SJCRH30 (cell line): ENCODE results near the gene SURF1. TPM values are rescaled to one million over a fixed set of nuclear protein-coding genes. Genes with fewer than 3 reads are reported as not detected.
"Not testable (repeated sequence)": the region's sequence is repeated elsewhere in the genome, so short reads cannot be mapped to it uniquely, and the experiment has no call there.

ENCODE experiments used
- DNase-seq, 2 experiments: peaks; one replicate each; pipeline ENCODE4 v3.0.0-alpha.2; 2015 to 2020
- H3K27ac ChIP-seq: fragments of 250-450 bp; sonication (Bioruptor Pico); 2 replicates; pipeline ENCODE4 v1.5.1; 2020; ENCODE audit warnings: mild to moderate bottlenecking, moderate library complexity
- H3K27me3 ChIP-seq: fragments of 250-450 bp; sonication (Bioruptor Pico); 2 replicates; pipeline ENCODE4 v1.5.1; 2020; ENCODE audit warnings: mild to moderate bottlenecking, moderate library complexity
- H3K36me3 ChIP-seq: fragments of 250-450 bp; sonication (Bioruptor Pico); 2 replicates; pipeline ENCODE4 v1.5.1; 2020; ENCODE audit warnings: mild to moderate bottlenecking, moderate library complexity
- H3K4me1 ChIP-seq: fragments of 250-450 bp; sonication (Bioruptor Pico); 2 replicates; pipeline ENCODE4 v1.5.1; 2020; ENCODE audit warnings: mild to moderate bottlenecking, moderate library complexity
- H3K4me3 ChIP-seq: fragments of 250-450 bp; sonication (Bioruptor Pico); 2 replicates; pipeline ENCODE4 v1.5.1; 2020; ENCODE audit warnings: mild to moderate bottlenecking, moderate library complexity
- H3K9me3 ChIP-seq: fragments of 250-450 bp; sonication (Bioruptor Pico); replicated peaks from 2 replicates; pipeline ENCODE4 v1.5.1; 2020; ENCODE audit warnings: mild to moderate bottlenecking, moderate library complexity
- total RNA-seq: library from RNA; depleted of rRNA; stranded (reverse); fragments of >200 nt; shearing (Covaris generic); gene quantifications from 2 replicates; pipeline ENCODE4 v1.2.3, GENCODE V29; 2014

SURF1 gene
- total RNA-seq, 1 experiment from 2014 or later, result 19.3 TPM

DNA sequence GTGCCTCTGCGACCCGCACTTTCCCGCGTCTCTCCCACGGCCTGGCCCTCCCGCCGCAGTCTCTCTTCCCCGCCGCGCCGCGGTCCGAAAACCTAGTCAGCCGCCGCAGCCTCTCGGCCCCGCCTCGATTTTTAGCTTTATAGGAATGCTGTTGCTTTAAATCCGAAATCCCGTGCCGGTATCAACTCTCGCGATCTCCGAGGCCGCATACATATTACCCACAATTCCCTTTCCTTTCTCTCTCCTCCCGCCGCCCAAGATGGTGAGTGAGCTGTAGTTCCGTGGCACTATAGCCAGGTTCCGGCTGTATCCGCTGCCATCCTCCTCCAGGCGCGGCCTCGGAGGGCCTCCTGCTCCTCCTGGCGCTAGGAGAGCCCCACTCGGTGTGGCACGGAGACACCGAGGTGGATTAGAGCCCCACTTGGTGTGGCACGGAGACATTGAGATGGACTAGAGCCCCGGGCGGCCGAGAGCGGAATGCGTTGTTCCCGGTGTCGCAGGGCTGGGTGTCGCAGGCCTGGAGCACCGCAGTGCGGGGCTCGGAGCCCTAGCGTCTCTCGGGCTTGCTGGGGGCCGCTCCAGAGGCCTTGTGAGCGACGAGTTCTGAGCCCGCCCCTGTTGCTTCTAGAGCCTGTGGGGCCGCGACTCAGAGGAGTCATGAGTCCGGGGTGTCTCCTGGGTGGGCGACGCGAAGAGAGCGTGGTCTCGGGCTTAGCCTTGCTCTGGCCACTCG is 8.1 kb downstream of the SURF1 start, which contains the start of the genes MED22 and RPL7A:
TSS of gene MED22 (minus strand) at position 147 of the 733 bp plus-strand sequence. CDS start 1,469 bp downstream, outside the sequence.
TSS of gene RPL7A (plus strand) at position 234 of the 733 bp plus-strand sequence. CDS start at position 260, 26 bp downstream.
- no peaks in the 10 kb centered on the region for H3K27me3 ChIP-seq
- peaks cover 73% of the 10 kb centered on the region for H3K36me3 ChIP-seq
- peak; percentile 97 to 99 for DNase-seq
- peak within 1 kb of the TSS; percentile 100 for H3K4me3 ChIP-seq
- H3K27ac ChIP-seq, result peak within 1 kb of the TSS; percentile 97
- H3K4me1 ChIP-seq, result peaks cover 9% of the 10 kb centered on the region; the same call in 1 of the 2 replicates
- H3K9me3 ChIP-seq, result no peaks in the 10 kb centered on the region

- H3K9me3 ChIP-seq, result no peaks in the 10 kb centered on the region
- peak overlapping the region; percentile 100 for H3K4me3 ChIP-seq
- H3K4me1 ChIP-seq, result peaks cover 13% of the 10 kb centered on the region
- no peaks in the 10 kb centered on the region for H3K27me3 ChIP-seq
- peak; percentile 54 to 64 for DNase-seq
- H3K36me3 ChIP-seq, result peaks cover 71% of the 10 kb centered on the region
- H3K27ac ChIP-seq, result peak overlapping the region; percentile 97
These were observed 8.7 kb downstream of the SURF1 start for GRCh38 chr9:133347515-133347984.

DNA sequence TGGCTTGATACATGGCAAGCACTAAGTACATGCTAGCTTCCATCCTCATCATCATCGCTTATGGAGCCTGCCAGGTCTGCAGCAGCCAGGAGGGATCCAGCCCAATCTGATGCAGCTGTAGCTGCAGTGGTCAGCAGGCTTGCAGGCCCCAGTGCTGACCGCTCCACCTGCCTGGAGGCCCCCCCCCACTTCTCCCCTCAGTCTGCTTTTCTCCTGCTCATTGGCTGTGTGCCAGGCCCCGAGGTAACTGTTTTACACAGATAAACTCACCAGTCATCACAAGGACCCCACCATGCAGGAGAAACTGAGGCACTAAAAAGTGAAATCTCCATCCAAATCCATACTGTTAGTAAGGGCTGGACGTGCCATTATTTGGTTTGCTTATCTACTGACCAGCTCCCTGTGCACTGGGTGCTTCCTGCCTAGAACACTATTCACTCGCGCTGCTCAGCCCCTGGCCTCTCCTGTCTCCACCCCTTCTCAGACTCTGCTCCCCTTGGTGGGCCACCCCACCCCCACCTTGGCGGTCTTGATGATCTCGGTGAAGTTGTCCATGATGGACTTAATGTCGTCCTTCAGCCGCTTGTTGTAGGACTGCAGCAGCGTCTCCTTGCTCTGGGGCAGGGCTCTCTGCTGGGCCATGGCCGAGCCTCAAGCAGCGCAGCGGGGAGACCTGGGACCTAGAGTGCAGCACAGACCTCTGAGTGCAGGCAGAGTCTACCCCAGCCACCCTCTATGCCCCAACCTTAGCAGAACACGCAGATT is 10.1 kb downstream of the SURF1 start:
- no peaks in the 10 kb centered on the region for H3K9me3 ChIP-seq
- no peaks in the 10 kb centered on the region for H3K27me3 ChIP-seq
- H3K4me1 ChIP-seq, result peaks cover 20% of the 10 kb centered on the region
- H3K4me3 ChIP-seq, result peak overlapping the region; percentile 100
- H3K36me3 ChIP-seq, result peaks cover 65% of the 10 kb centered on the region
- DNase-seq, result no peak
- H3K27ac ChIP-seq, result no peak overlapping the region

DNA sequence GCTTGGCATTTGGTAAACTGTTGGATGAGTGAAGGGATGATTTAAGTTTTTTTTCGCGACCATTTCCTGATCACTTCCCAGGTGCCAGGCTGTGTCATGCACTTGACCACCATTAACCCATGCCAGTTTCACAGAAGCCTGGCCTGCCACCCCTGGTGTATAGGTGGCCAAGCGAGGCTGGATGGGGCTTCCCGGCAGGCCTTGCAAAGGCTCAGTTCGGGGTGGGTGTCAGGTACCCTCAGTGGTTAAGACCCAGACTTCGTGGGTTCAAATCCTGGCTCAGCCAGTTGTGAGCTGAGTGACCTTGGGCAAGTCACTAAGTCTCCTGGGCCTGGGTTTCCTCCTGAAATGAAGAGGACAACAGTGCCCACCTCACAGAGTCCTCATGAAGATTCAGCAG is 10.7 kb downstream of the SURF1 start:
- H3K9me3 ChIP-seq, result no peaks in the 10 kb centered on the region
- H3K4me3 ChIP-seq, result no peak overlapping the region
- no peak overlapping the region for H3K27ac ChIP-seq
- no peaks in the 10 kb centered on the region for H3K27me3 ChIP-seq
- no peak for DNase-seq
- peaks cover 63% of the 10 kb centered on the region for H3K36me3 ChIP-seq
- H3K4me1 ChIP-seq, result peaks cover 20% of the 10 kb centered on the region

- no peak overlapping the region for H3K4me3 ChIP-seq
- no peak overlapping the region for H3K27ac ChIP-seq
- no peak for DNase-seq
- H3K9me3 ChIP-seq, result no peaks in the 10 kb centered on the region
- peaks cover 20% of the 10 kb centered on the region for H3K4me1 ChIP-seq
- H3K27me3 ChIP-seq, result no peaks in the 10 kb centered on the region
- H3K36me3 ChIP-seq, result peaks cover 61% of the 10 kb centered on the region
These were observed 11.3 kb downstream of the SURF1 start for GRCh38 chr9:133344979-133345378.

DNA sequence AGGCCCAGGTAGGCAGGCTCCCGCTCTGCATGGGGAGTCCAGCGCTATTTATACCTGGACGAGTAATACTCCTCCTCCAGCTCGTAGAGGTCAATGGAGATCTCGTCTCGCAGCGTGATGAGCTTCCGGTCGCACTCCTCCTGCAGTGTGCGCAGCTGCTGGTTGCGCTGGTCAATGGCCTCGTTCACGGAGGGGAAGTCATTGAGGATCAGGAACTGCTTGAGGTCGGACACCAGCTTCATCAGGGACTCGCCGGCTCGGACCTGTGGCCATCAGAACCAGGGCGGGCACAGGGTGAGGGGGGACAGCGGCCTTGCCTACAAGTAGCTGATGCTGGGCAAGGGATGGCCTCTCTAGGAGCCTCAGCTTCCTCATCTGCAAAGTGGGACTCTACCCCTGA is 12.2 kb downstream of the SURF1 start:
- no peak overlapping the region for H3K4me3 ChIP-seq
- H3K27ac ChIP-seq, result no peak overlapping the region
- peaks cover 14% of the 10 kb centered on the region for H3K4me1 ChIP-seq
- peaks cover 57% of the 10 kb centered on the region for H3K36me3 ChIP-seq
- DNase-seq, result no peak
- H3K27me3 ChIP-seq, result no peaks in the 10 kb centered on the region
- H3K9me3 ChIP-seq, result no peaks in the 10 kb centered on the region

- H3K27ac ChIP-seq, result peak overlapping the region; percentile 21; the same call in 1 of the 2 replicates
- peak; percentile 58 to 66 for DNase-seq
- H3K4me3 ChIP-seq, result no peak overlapping the region
- peaks cover 48% of the 10 kb centered on the region for H3K36me3 ChIP-seq
- no peaks in the 10 kb centered on the region for H3K27me3 ChIP-seq
- peaks cover 14% of the 10 kb centered on the region for H3K4me1 ChIP-seq
- no peaks in the 10 kb centered on the region for H3K9me3 ChIP-seq
These were observed 13.7 kb downstream of the SURF1 start for GRCh38 chr9:133342570-133342969.

DNA sequence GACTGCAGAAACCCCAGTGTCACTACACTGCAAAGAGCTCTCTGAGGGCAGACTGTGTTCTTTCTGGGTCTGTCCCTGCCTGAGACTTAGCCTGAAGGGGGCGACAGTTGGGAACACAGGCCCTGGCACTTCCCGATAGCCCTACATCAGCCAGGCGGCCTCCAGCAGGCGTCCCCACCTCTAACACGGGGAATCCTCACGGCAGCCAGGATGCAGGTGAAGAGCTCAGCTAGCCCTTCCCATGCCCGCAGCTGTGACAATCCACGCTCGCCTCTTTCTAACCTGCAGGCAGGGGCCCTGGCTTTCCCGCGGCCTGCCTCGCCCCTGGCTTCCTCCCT is 14.2 kb downstream of the SURF1 start:
- Histone ChIP-seq H3K36me3 (peaks cover 48% of the 10 kb centered on the region), H3K27ac (no peak overlapping the region)

GRCh38 chr9:133341369-133342068 is 14.8 kb downstream of the SURF1 start:
- DNase-seq, result peak; percentile 45 to 46
- Histone ChIP-seq H3K4me1 (peaks cover 13% of the 10 kb centered on the region), H3K4me3 (no peak overlapping the region), H3K27me3 (no peaks in the 10 kb centered on the region), H3K9me3 (no peaks in the 10 kb centered on the region), H3K27ac (no peak overlapping the region), H3K36me3 (peaks cover 48% of the 10 kb centered on the region)

More for the DNA sequence above, 14.2 kb downstream of the SURF1 start:
- no peaks in the 10 kb centered on the region for H3K27me3 ChIP-seq
- no peaks in the 10 kb centered on the region for H3K9me3 ChIP-seq
- H3K4me1 ChIP-seq, result peaks cover 14% of the 10 kb centered on the region
- DNase-seq, result no peak
- H3K4me3 ChIP-seq, result no peak overlapping the region

GRCh38 chr9:133340916-133341315 is 15.4 kb downstream of the SURF1 start:
- no peak overlapping the region for H3K27ac ChIP-seq
- no peaks in the 10 kb centered on the region for H3K27me3 ChIP-seq
- peaks cover 47% of the 10 kb centered on the region for H3K36me3 ChIP-seq
- no peaks in the 10 kb centered on the region for H3K9me3 ChIP-seq
- H3K4me1 ChIP-seq, result peaks cover 11% of the 10 kb centered on the region
- H3K4me3 ChIP-seq, result no peak overlapping the region
- DNase-seq, result no peak

DNA sequence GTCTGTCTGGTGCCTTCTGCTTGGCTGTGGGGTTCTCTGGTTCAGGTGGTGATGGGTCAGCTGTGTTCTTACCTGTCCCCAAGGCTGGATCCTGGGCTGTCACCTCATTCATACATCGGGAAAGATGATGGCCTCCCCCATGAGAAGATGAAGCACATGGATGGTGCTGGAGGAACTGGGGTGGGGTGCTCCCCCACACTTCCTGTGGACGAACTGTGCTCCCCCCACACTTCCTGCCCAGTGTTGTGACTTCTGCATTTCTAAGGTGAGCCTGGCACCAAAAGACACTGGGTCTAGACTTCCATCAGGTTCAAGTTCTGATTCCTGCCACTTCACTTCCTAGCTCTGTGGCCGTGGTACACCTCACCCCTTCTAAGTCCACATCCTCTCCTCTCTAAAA is 16.0 kb downstream of the SURF1 start:
- DNase-seq, result no peak
- H3K36me3 ChIP-seq, result peaks cover 40% of the 10 kb centered on the region

DNA sequence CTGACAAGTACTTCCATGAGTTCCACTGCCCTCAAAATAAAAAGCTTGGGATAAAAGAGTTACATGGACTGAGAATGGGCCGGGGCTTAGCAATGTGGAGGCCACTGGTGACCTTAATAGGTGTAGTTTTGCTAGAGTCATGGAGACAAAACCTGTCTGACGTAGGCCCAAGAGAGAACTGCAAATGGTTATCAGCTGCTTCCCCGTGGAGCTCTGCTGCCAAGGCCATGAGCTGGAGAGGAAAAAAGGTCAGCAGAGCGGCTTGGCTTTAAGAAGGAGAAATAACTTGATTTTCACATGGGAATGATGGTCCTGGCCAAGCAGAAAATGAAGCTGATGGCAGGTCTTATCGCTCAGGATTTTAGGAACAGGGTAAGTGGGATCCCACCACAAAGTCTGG is 16.6 kb downstream of the SURF1 start:
- Histone ChIP-seq H3K4me3 (no peak overlapping the region), H3K4me1 (peaks cover 11% of the 10 kb centered on the region), H3K9me3 (no peaks in the 10 kb centered on the region), H3K36me3 (peaks cover 37% of the 10 kb centered on the region), H3K27me3 (no peaks in the 10 kb centered on the region), H3K27ac (no peak overlapping the region)
- no peak for DNase-seq

More for the DNA sequence above, 16.0 kb downstream of the SURF1 start:
- Histone ChIP-seq H3K4me3 (no peak overlapping the region), H3K27me3 (no peaks in the 10 kb centered on the region), H3K9me3 (no peaks in the 10 kb centered on the region), H3K27ac (no peak overlapping the region), H3K4me1 (peaks cover 11% of the 10 kb centered on the region)

DNA sequence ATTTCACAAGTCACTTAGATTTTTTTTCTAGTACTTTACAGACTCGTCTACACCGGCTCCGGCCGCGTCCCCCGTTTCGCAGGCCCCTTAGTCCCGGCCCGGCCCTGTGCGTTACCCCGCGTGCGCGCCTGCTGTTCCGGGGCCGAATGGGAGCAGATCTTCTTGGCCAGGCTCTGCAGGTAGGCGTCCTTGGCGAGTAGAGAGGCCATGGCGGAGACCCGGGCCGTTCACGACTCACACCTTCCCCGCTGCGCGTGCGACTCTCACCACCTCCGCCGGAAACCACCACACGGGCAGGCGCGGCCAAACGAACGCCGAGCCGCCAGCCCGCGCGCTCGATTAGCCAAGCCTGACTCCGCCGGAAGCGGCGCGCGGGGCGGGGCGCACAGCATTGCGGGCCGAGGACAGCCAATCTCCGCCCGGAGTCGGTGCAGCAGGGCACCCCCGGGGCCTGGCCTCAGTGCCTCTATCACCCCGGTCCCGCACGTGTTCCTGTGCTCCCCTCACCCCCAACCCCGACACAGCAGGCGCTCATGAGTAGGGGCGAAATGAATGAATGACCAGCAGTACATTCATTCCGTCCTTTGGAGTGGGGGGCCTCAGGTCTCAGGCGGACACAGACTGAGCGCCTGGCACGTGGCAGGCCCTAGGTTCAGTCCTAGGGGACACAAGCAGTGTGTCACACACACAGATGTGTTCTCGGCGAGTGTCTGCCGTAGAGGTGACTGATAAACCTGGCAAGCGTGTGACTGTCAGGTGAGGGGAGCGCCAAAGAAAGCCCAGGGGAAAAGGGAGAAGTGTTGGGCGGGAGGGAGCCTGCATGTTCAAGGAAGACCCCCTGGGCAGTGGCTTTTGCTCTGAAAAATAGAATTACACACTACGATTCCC is 20.1 kb downstream of the SURF1 start, which contains the start of gene SURF6:
TSS of gene SURF6 (minus strand) at position 265 of the 888 bp plus-strand sequence. CDS start at position 209, 56 bp downstream.
- Histone ChIP-seq H3K27me3 (no peaks in the 10 kb centered on the region), H3K4me1 (no peaks in the 10 kb centered on the region), H3K27ac (peak within 1 kb of the TSS; percentile 37; the same call in 1 of the 2 replicates), H3K4me3 (peak within 1 kb of the TSS; percentile 83), H3K36me3 (peaks cover 43% of the 10 kb centered on the region), H3K9me3 (no peaks in the 10 kb centered on the region)
- DNase-seq, result peak; percentile 93 to 94

DNA sequence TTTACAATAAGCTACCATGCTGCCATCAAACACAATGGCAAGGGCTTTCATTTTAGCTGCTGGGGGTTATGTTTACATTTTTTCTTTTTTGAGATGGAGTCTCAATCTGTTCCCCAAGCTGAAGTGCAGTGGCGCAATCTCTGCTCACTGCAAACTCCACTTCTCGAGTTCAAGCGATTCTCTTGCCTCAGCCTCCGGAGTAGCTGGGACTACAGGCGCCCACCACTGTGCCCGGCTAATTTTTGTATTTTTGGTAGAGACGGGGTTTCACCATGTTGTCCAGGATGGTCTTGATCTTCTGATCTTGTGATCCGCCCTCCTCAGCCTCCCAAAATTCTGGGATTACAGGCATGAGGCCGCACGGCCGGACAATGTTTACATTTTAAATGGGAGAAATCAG is 21.4 kb downstream of the SURF1 start:
- not testable (repeated sequence) for H3K27me3 ChIP-seq, DNase-seq, H3K27ac ChIP-seq, H3K4me1 ChIP-seq, H3K9me3 ChIP-seq
- Histone ChIP-seq H3K36me3 (peaks cover 46% of the 10 kb centered on the region), H3K4me3 (peak overlapping the region; percentile 83)
